ENCODE data around the gene XXYLT1.
A peak's percentile ranks its signal among the peaks of the same experiment; 100 is the strongest.

XXYLT1 gene

GRCh38 chr3:195265363-195265976 is 5.5 kb downstream of the XXYLT1 start:
- DNase-seq = no peak

DNA sequence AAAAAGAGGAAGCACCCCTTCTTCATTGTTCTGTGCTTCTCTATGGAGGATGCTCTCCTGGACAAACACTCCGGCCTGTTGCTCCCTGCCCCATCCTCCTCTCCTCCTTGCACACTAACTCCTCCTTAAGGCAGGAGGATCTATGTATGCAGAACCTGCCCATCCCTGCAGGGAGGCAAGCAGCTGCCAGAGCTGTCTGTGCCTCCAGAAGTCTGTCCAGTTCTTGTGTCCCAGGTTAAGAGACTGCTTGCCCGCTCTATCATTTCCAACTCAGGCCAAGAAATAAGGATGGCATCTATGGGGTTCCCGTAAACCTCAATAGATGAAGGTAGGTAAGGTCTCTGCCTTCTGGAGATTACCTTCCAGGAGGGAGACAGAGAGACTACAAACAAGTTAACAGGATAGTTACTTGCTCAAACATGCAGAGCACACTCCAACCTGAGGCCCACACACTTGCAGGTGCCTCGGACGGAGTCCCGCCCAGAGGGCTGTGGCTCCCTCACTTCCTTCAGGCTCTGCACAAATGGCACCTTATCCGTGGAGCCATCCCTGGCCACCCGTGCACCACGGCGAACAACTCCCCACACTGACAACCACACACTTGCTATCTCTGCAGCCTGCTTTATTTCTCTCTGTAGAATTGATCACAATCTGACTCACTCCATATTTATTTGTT is 6.9 kb downstream of the XXYLT1 start:
- DNase-seq = no peak

DNA sequence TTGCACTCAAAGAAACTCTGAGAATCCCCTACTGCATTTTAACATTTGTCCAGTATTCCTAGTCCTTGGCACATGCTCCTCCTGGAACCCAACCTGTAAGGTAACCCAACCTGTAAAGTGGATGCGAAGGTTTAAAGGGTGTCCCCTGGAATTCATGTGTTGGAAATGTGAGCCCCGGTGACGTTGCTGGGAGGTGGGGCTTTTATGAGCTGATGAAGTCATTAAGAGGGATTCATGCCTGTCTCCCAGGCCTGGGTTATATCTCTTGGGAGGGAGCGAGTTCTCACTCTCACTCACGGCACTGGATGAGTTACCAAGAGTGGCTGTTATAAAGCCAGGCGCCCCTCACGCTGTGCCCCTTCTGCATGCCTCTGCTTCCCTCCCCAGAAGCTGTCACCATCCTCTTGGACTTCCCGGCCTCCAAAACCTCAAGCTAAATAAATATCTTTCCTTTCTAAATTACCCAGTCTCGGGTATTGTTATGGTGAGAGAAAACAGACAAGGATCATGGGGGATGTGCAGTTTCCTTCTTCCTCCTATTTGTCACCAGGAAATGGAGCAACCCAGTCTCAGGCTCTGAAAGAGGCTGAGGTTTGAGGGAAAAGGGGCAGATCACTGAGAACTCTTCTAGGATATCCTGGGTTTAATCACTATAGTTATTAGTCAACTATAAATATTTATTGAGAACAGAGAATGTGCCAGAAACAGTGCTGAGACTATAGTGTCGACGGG is 7.6 kb downstream of the XXYLT1 start:
- peak; percentile 72 to 90 (median 85) for DNase-seq

- no peak for DNase-seq
These were observed 9.0 kb downstream of the XXYLT1 start for GRCh38 chr3:195261925-195262324.

- DNase-seq = peak; percentile 79 to 83 (median 83)
These were observed 10.6 kb downstream of the XXYLT1 start for GRCh38 chr3:195260280-195260905.

- peak; percentile 80 to 93 (median 84) for DNase-seq
These were observed 11.3 kb downstream of the XXYLT1 start for GRCh38 chr3:195259475-195260279.

- no peak for DNase-seq
These were observed 11.8 kb downstream of the XXYLT1 start for GRCh38 chr3:195259154-195259474.

DNA sequence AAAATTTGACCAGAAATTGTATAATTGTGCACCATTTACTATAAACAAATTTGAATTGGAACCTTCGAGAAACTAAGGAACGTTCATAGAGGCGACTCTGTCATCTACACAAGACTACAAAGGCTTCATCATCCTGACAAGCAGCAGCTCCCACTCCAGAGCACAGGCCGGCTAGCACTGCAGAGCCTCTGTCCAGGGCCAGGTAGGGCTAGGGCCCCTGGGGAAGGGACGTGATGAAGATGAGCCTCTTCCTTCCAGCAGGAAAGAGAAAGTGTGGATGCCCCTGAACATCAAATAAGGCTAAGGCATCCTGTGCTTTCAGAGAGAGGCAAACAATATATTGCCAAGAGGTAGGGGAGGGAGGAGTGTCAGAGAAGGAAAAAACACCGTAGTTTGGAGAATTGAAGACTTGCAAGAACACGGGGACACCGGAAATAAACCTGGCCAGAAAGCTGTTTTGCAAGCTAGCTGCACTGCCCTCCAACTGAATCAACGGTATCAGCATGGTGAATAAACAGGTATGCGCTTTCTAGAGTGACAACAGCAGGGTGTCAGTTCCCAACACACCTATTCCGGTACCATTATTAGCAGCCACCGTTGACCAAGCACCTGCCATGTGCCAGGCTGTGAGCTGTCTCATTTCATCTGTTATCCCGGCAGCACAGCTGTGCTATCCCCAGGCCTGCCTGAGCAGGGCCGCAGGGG is 12.4 kb downstream of the XXYLT1 start:
- DNase-seq = no peak

GRCh38 chr3:195257454-195258448 is 13.2 kb downstream of the XXYLT1 start:
- no peak for DNase-seq

DNA sequence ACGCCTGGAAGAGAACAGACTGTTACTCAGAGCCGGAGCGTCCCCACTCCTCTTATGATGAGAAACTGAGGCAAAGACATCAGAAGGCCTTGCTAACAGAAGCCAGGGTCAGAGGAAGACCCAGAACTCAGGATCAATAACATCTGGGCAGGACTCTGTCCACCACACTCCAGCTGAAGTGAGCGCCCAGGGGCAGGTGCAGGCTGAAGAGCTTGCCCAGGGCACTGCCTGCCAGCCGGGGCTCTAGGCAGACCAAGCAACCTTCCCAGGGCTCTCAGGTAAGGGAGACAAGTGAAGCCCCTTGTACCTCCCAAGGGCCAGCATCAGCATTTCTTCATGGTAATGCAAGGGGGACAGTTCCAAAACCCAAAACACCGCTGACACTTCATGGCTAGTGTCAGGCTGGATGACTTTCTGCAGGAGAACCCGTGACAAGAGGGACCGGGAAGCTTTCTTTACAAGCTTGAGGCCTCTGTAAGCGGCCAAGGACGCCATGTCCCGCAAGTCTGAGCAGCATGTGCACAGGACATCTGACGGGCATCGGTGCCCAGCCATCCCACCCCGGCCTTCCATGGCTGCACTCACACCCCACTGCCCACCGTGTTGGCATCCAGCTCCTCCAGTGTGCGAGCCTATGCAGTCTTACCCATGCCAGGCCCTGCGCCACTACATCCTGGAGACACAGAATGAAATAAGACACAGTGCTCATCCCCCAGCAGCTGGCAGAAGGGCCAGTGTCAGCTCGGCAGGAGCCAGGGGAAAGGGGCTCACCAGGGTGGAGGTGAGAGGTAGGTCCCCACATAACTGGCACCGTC is 14.1 kb downstream of the XXYLT1 start:
- DNase-seq = no peak

DNA sequence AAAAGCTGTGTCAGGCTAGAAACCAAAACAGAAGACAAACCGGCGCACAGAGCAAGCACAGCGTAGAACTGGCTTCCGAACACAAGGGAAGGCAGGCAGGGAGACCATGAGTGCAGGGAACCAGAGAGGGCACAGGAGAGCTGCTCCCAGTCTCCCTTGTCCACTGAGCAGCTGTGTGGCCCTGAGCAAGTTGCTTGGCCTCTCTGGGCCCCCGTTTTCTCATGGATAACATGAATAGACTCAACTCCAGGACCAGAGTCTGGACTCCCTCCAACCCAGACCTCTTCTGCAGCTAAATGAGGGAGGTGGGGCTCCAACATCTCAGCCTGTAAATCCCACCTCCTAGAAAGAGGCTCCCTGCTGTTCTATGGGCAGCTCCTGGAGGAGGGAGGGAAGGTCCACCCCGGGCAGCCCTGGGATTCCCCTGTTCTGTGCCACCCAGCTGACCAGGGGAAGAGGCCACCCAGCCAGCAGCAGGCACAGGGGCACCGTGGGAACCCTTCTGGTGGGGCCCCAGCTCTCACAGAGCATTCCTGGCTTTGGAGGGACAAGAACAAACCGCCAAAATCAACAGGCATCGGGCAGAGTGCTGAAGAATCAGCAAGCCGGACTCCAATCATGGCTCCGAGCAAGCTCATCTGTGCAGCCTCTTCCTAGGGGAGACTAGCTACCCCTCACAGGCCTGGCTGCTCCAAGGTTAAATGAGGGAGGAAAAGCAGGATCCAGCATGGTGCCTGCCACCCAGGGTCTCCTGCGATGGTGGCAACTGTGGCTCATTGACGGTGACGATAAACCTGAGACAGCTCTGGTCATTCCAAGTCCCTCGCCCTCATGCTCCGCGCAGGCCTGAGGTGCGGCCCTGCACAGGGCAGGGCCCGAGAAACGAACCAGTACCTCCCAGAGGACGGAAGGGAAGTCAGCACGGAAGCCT is 15.1 kb downstream of the XXYLT1 start:
- DNase-seq = no peak

DNA sequence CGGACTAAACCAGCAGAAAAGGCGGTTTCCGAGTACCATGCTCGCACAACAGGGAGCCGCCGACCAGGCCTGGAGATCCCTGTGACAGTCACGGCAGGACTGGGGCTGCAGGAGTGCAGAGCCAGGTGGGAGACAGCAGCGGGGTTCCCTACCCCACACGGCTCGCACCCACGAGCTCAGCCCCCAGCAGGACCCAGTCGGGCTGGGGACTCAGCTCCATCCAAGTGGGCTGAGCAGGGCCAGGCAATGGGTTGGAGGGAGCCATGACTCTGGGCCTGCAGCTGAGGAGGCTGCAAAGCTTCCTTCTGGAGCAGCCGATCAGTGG is 15.8 kb downstream of the XXYLT1 start:
- no peak for DNase-seq

- no peak for DNase-seq
These were observed 16.3 kb downstream of the XXYLT1 start for GRCh38 chr3:195254454-195255175.

GRCh38 chr3:195253923-195254432 is 17.0 kb downstream of the XXYLT1 start:
- no peak for DNase-seq

DNA sequence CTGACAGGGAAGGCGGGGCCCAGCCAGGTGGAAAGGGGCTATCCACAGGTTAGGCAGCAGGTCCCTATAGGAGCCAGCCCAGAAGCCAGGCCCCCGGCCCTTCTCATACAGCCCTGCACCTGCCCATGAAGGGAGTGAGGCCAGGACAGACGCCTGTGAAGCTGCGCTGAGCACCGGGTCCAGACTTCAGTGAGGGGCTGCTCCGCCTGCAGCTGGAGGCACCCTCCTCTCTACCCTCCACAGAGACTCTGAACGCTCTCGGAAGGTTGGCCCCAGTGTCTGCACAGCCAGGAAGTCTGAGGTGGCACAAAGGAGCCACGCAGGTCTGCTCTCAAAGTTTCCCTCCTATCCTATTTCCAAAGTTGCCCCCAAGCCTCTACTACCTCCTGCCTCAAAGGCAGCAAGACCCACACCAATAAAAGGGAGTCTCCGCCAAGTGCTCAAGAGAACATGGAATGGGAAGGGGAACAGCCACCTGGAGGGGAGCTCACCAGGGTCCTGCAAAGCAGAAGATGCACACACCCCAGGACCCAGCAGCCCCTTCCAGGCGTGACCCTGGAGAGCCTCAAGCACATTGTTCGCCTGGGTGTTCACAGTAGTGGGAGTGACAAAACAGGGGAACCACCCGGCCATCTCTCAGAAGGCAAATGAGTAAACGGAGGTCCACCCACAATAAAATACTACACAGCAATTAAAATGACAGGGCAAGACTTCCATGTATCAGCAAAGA is 19.5 kb downstream of the XXYLT1 start:
- no peak for DNase-seq

DNA sequence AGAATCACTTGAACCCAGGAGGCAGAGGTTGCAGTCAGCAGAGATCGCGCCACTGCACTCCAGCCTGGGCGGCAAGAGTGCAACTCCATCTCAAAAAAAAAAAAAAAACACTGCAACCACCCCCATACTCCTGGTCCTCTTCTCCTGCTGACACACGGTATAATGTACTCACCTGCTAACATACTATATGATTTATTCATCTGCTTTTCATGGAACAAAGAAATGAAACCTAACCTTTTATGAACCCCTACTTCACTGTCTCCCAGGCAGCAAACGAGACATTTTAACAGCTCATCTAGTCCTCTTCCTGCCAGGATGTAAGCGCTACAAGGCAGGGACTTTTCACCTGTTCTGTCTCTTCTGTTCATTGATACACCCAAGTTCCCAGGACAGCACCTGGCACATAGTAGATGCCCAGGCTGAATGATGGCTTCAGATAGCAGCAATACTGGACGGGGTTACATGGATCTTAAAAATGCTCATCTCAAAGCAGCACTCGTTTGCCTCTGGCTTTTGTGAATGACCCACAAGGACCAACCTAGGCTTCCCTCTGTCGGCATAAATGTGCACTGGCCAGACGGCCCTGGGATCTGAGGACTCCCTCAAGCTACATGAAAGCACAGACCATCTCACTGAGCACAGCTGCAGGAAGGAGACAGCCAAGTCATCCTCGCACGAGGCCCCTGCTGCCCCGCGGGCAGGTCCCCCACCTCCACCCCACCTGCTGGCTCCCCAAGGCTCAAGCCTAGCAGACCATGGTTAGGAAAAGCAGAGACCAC is 20.3 kb downstream of the XXYLT1 start:
- DNase-seq = peak; percentile 13 to 27 (median 19)

Measured in suppressor macrophage treated with lipopolysaccharide for 1 hour (primary cell).